IMR-90 (cell line): ENCODE measurements around the gene BCHE. TPM values are rescaled to one million over a fixed set of nuclear protein-coding genes. Genes with fewer than 3 reads are reported as not detected.

ENCODE experiments used
- ATAC-seq: fragments of 200-7000 bp; cut with Tn5 transposase; 2 replicates; pipeline ENCODE4 v1.9.1; 2020; ENCODE audit warnings: low read depth, mild to moderate bottlenecking, moderate library complexity
- BruUV-seq: library from RNA; stranded (reverse); fragments of 400-500 nt; replicated peaks from 2 replicates; lab custom pipeline; 2021; lab: Mats Ljungman, UMichigan
- CTCF ChIA-PET: fragments of 300-600 bp; formaldehyde crosslinking; extraction: SDS; loops from one replicate; lab custom pipeline; 2021; ENCODE audit warnings: antibody characterized with exemption; lab: Yijun Ruan, JAX
- POLR2A ChIA-PET: fragments of 300-600 bp; sonication (Branson Sonifier 250); formaldehyde crosslinking; loops from one replicate; lab custom pipeline; 2022; ENCODE audit warnings: antibody characterized with exemption; ENCODE audit not compliant: unreplicated experiment; lab: Charles Lee
- DNase-seq: peaks from one replicate; pipeline ENCODE4 v3.0.0; 2013
- H2AFZ ChIP-seq: replicated peaks from 2 replicates; pipeline ENCODE3; 2013; ENCODE audit warnings: low read length, mild to moderate bottlenecking; ENCODE audit not compliant: poor library complexity
- H2AK5ac ChIP-seq: 2 replicates; pipeline ENCODE4 v1.6.1; 2013; ENCODE audit warnings: low read depth, low read length, inconsistent platforms
- H2AK9ac ChIP-seq: replicated peaks from 2 replicates; pipeline ENCODE3; 2013; ENCODE audit warnings: mild to moderate bottlenecking, low read depth, low read length, moderate library complexity; ENCODE audit not compliant: poor library complexity
- H2BK120ac ChIP-seq: 2 replicates; pipeline ENCODE4 v1.6.1; 2013; ENCODE audit warnings: low read depth, low read length, inconsistent platforms
- H2BK15ac ChIP-seq: 3 replicates; pipeline ENCODE4 v1.6.1; 2013; ENCODE audit warnings: low read depth, low read length, inconsistent platforms
- H2BK20ac ChIP-seq: 2 replicates; pipeline ENCODE4 v1.6.1; 2013; ENCODE audit warnings: low read depth, mild to moderate bottlenecking, inconsistent platforms, low read length, moderate library complexity
- H2BK5ac ChIP-seq: 2 replicates; pipeline ENCODE4 v1.6.1; 2013; ENCODE audit warnings: mild to moderate bottlenecking, low read depth, low read length, inconsistent platforms; ENCODE audit not compliant: poor library complexity, severe bottlenecking
- H3K14ac ChIP-seq: replicated peaks from 2 replicates; pipeline ENCODE4 v1.6.1; 2013; ENCODE audit warnings: low read depth, low read length, inconsistent platforms
- H3K18ac ChIP-seq: 2 replicates; pipeline ENCODE4 v1.6.1; 2013; ENCODE audit warnings: low read depth, low read length, control low read depth
- H3K23ac ChIP-seq: 2 replicates; pipeline ENCODE4 v1.6.1; 2013; ENCODE audit warnings: low read depth, low read length, inconsistent platforms
- H3K27ac ChIP-seq: 2 replicates; pipeline ENCODE4 v1.5.1; 2013; ENCODE audit warnings: mild to moderate bottlenecking, control low read depth, low read length; ENCODE audit not compliant: insufficient read depth
- H3K27me3 ChIP-seq: 2 replicates; pipeline ENCODE4 v1.6.1; 2013; ENCODE audit warnings: low read length; ENCODE audit not compliant: control insufficient read depth, insufficient read depth
- H3K36me3 ChIP-seq: 2 replicates; pipeline ENCODE4 v1.6.1; 2013; ENCODE audit warnings: low read length, mixed read lengths; ENCODE audit not compliant: control insufficient read depth, insufficient read depth
- H3K4ac ChIP-seq: 2 replicates; pipeline ENCODE4 v1.6.1; 2013; ENCODE audit warnings: low read depth, low read length, inconsistent platforms
- H3K4me1 ChIP-seq: 2 replicates; pipeline ENCODE4 v1.6.1; 2013; ENCODE audit warnings: low read length, mixed read lengths; ENCODE audit not compliant: control insufficient read depth, insufficient read depth
- H3K4me2 ChIP-seq: 2 replicates; pipeline ENCODE4 v1.6.1; 2013; ENCODE audit warnings: low read depth, mild to moderate bottlenecking, control low read depth, low read length, moderate library complexity
- H3K4me3 ChIP-seq: 2 replicates; pipeline ENCODE4 v1.5.1; 2013; ENCODE audit warnings: low read depth, mild to moderate bottlenecking, control low read depth, low read length, moderate library complexity; ENCODE audit not compliant: insufficient read depth
- H3K56ac ChIP-seq: 2 replicates; pipeline ENCODE4 v1.6.1; 2013; ENCODE audit warnings: low read length, inconsistent platforms; ENCODE audit not compliant: insufficient read depth; ENCODE audit errors: extremely low read depth
- H3K79me1 ChIP-seq, 2 experiments: 2 replicates each; pipeline ENCODE4 v1.6.1; 2013; ENCODE audit warnings: low read length in 2 of 2, inconsistent platforms in 1 of 2, low read depth in 1 of 2
- H3K9ac ChIP-seq: 2 replicates; pipeline ENCODE4 v1.6.1; 2013; ENCODE audit warnings: low read depth, low read length, control low read depth
- H3K9me1 ChIP-seq: 2 replicates; pipeline ENCODE4 v1.6.1; 2013; ENCODE audit warnings: low read length, inconsistent platforms; ENCODE audit not compliant: insufficient read depth
- H3K9me3 ChIP-seq: 2 replicates; pipeline ENCODE4 v1.6.1; 2013; ENCODE audit warnings: low read length; ENCODE audit not compliant: control insufficient read depth, insufficient read depth
- H4K20me1 ChIP-seq: 2 replicates; pipeline ENCODE4 v1.6.1; 2013; ENCODE audit warnings: low read length, inconsistent platforms; ENCODE audit not compliant: insufficient read depth
- H4K5ac ChIP-seq: 2 replicates; pipeline ENCODE4 v1.6.1; 2013; ENCODE audit warnings: mild to moderate bottlenecking, low read depth, low read length, control low read depth
- H4K8ac ChIP-seq, 2 experiments: 2 replicates each; pipeline ENCODE4 v1.6.1; 2013; ENCODE audit warnings: low read depth in 2 of 2, low read length in 2 of 2, control low read depth in 1 of 2, inconsistent platforms in 1 of 2
- H4K91ac ChIP-seq: 2 replicates; pipeline ENCODE4 v1.6.1; 2013; ENCODE audit warnings: low read depth, low read length, inconsistent platforms; ENCODE audit not compliant: insufficient read depth
- FOS ChIP-seq: fragments of 150-350 bp; IDR thresholded peaks from 2 replicates; pipeline ENCODE4 v1.6.1; 2016; ENCODE audit warnings: low read depth, low read length
- dilution Hi-C: fragments of 300-500 bp; cut with HindIII; formaldehyde crosslinking; loops from one replicate; pipeline ENCODE4 v1.14.3; 2018; ENCODE audit warnings: low sequenced_read_pairs; ENCODE audit not compliant: unreplicated experiment
- in situ Hi-C: fragments of 300-500 bp; cut with MboI; formaldehyde crosslinking; loops from 3 replicates; pipeline ENCODE4 v1.14.3; 2019; ENCODE audit warnings: low sequenced_read_pairs, inconsistent platforms, mixed read lengths
- intact Hi-C: fragments of 100-400 bp; cut with micrococcal nuclease; formaldehyde crosslinking; loops from 2 replicates; pipeline ENCODE4 v1.10.0; 2022
- polyA plus RNA-seq, 3 experiments: library from polyadenylated mRNA; depleted of rRNA; stranded (reverse); fragments of >200 nt; gene quantifications; 2 replicates each; pipeline ENCODE4 v1.2.3, GENCODE V29; 2012; ENCODE audit warnings: low replicate concordance in 1 of 3
- total RNA-seq: library from RNA; depleted of rRNA; stranded (reverse); fragments of >200 nt; gene quantifications from 2 replicates; pipeline ENCODE4 v1.2.3, GENCODE V29; 2012

Gene BCHE
- total and polyA plus RNA-seq, 2 of the 4 experiments (the other 2 are of a cell fraction): 1.5 to 1.6 TPM

DNA sequence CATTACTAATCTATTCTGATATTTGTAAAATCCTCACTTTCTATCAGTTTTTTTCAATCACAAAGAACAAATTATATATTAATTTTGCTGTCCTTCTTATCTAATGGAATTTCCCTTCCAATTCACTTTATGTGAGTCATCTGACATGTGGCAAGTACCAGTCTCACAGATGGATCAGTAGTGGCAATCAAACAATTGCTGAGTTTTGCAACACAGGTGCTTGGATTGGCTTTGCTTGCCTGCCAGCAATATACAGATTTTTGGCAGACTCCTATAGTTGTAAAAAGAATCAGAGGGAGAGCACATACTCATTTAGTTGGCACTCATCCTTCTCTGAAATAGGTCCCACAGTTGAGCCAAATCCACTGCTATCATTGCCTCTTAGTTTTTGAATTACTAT lies 83.7 kb downstream of the BCHE start:
- H2BK15ac ChIP-seq: no peak overlapping the region
- H3K79me1 ChIP-seq: no peaks in the 10 kb centered on the region
- no peaks in the 10 kb centered on the region for H3K36me3 ChIP-seq
- no peak overlapping the region for H3K23ac ChIP-seq
- H2AFZ ChIP-seq: no peak overlapping the region
- dilution Hi-C loops: no loop called here
- H2BK20ac ChIP-seq: no peak overlapping the region
- no peak overlapping the region for H2AK5ac ChIP-seq
- no peak overlapping the region for H3K9ac ChIP-seq
- BruUV-seq: no TSS peak
- no peak overlapping the region for H3K18ac ChIP-seq
- H3K9me1 ChIP-seq: no peaks in the 10 kb centered on the region
- no peak overlapping the region for H2BK120ac ChIP-seq
- ChIA-PET CTCF (no interaction called here), POLR2A (no interaction called here)
- peaks cover 2% of the 10 kb centered on the region; the same call in 1 of the 2 replicates for H3K9me3 ChIP-seq
- H3K56ac ChIP-seq: no peak overlapping the region
- no peak overlapping the region for H3K27ac ChIP-seq
- TF ChIP-seq FOS: no peak
- H4K8ac ChIP-seq: no peak overlapping the region
- intact Hi-C loops: no loop called here
- in situ Hi-C loops: no loop called here
- H3K4ac ChIP-seq: no peak overlapping the region
- H3K27me3 ChIP-seq: no peaks in the 10 kb centered on the region
- no peak overlapping the region for H2AK9ac ChIP-seq
- H2BK5ac ChIP-seq: no peak overlapping the region
- H4K5ac ChIP-seq: no peak overlapping the region
- H3K4me1 ChIP-seq: no peaks in the 10 kb centered on the region
- H4K91ac ChIP-seq: no peak overlapping the region
- ATAC-seq: no peak
- no peak overlapping the region for H3K4me2 ChIP-seq
- no peak overlapping the region for H3K14ac ChIP-seq
- no peak for DNase-seq
- no peak overlapping the region for H3K4me3 ChIP-seq
- H4K20me1 ChIP-seq: no peaks in the 10 kb centered on the region
